GOT3 (cell line): Measurements from ENCODE around the gene HTRA3.

Experiments used
- DNase-seq: peaks from one replicate; lab custom pipeline; 2025; ENCODE audit warnings: mixed read lengths; lab: John Stamatoyannopoulos, UW

The HTRA3 gene

GRCh38 chr4:8311101-8312068 is 41.8 kb downstream of the HTRA3 start:
- DNase-seq, result no peak

GRCh38 chr4:8312069-8312445 is 42.5 kb downstream of the HTRA3 start:
- no peak for DNase-seq

- no peak for DNase-seq
These were observed 43.4 kb downstream of the HTRA3 start for GRCh38 chr4:8312976-8313375.

GRCh38 chr4:8314691-8315255 is 45.2 kb downstream of the HTRA3 start:
- DNase-seq, result no peak

- no peak for DNase-seq
These were observed 46.1 kb downstream of the HTRA3 start for GRCh38 chr4:8315435-8316250.

- DNase-seq, result no peak
These were observed 46.8 kb downstream of the HTRA3 start for GRCh38 chr4:8316251-8316771.

GRCh38 chr4:8316911-8317351 is 47.4 kb downstream of the HTRA3 start:
- no peak for DNase-seq

GRCh38 chr4:8317474-8317873 is 47.9 kb downstream of the HTRA3 start:
- DNase-seq, result no peak

GRCh38 chr4:8318509-8318908 is 49.0 kb downstream of the HTRA3 start:
- no peak for DNase-seq

- DNase-seq, result no peak
These were observed 49.5 kb downstream of the HTRA3 start for GRCh38 chr4:8319061-8319460.

- no peak for DNase-seq
These were observed 50.3 kb downstream of the HTRA3 start for GRCh38 chr4:8319731-8320385.

- no peak for DNase-seq
These were observed 50.8 kb downstream of the HTRA3 start for GRCh38 chr4:8320386-8320750.

- no peak for DNase-seq
These were observed 51.7 kb downstream of the HTRA3 start for GRCh38 chr4:8321220-8321619.

- DNase-seq, result no peak
These were observed 52.2 kb downstream of the HTRA3 start for GRCh38 chr4:8321771-8322170.

GRCh38 chr4:8322794-8323704 is 53.5 kb downstream of the HTRA3 start:
- DNase-seq, result no peak

- no peak for DNase-seq
These were observed 54.5 kb downstream of the HTRA3 start for GRCh38 chr4:8323947-8324555.

GRCh38 chr4:8324640-8325239 is 55.2 kb downstream of the HTRA3 start:
- no peak for DNase-seq

- DNase-seq, result no peak
These were observed 55.9 kb downstream of the HTRA3 start for GRCh38 chr4:8325291-8325973.

GRCh38 chr4:8326206-8326605 is 56.7 kb downstream of the HTRA3 start:
- DNase-seq, result no peak
